Kidney tubule cell (primary cell): ENCODE measurements around the gene MYL7.
A peak's percentile ranks its signal among the peaks of the same experiment; 100 is the strongest.
"Not testable (repeated sequence)": the region's sequence is repeated elsewhere in the genome, so short reads cannot be mapped to it uniquely, and the experiment has no call there.

Experiments used
- DNase-seq: peaks from one replicate; pipeline ENCODE4 v3.0.0-alpha.2; 2018; ENCODE audit warnings: low spot score

The MYL7 gene

GRCh38 chr7:44141221-44141850, at the start of gene MYL7:
Gene MYL7 (minus strand): TSS chr7:44141332. CDS start chr7:44141305, 27 bp downstream.
- no peak for DNase-seq

- no peak for DNase-seq
Measured at GRCh38 chr7:44189993-44190872, 49.1 kb upstream of the MYL7 start.

GRCh38 chr7:44189286-44189992, 48.3 kb upstream of the MYL7 start, which contains the start of gene GCK:
Gene GCK (minus strand): TSS chr7:44189439. CDS start chr7:44188953, 486 bp downstream.
- DNase-seq: peak; percentile 62

GRCh38 chr7:44188480-44189225, 47.5 kb upstream of the MYL7 start:
- no peak for DNase-seq

GRCh38 chr7:44187636-44188416, 46.7 kb upstream of the MYL7 start:
- DNase-seq: no peak

- no peak for DNase-seq
Measured at GRCh38 chr7:44186736-44187135, 45.6 kb upstream of the MYL7 start.

- no peak for DNase-seq
Measured at GRCh38 chr7:44185729-44186128, 44.6 kb upstream of the MYL7 start.

- peak; percentile 37 for DNase-seq
Measured at GRCh38 chr7:44184873-44185446, 43.8 kb upstream of the MYL7 start.

GRCh38 chr7:44184206-44184872, 43.2 kb upstream of the MYL7 start:
- DNase-seq: peak; percentile 94

- DNase-seq: no peak
Measured at GRCh38 chr7:44183386-44183785, 42.3 kb upstream of the MYL7 start.

- DNase-seq: no peak
Measured at GRCh38 chr7:44182827-44183226, 41.7 kb upstream of the MYL7 start.

- no peak for DNase-seq
Measured at GRCh38 chr7:44180631-44181030, 39.5 kb upstream of the MYL7 start.

GRCh38 chr7:44177570-44178131, 36.5 kb upstream of the MYL7 start:
- peak; percentile 57 for DNase-seq

- no peak for DNase-seq
Measured at GRCh38 chr7:44176486-44176885, 35.4 kb upstream of the MYL7 start.

GRCh38 chr7:44175730-44176129, 34.6 kb upstream of the MYL7 start:
- no peak for DNase-seq

- DNase-seq: not testable (repeated sequence)
Measured at GRCh38 chr7:44174694-44174948, 33.5 kb upstream of the MYL7 start.

GRCh38 chr7:44173911-44174693, 33.0 kb upstream of the MYL7 start:
- no peak for DNase-seq

- peak; percentile 98 for DNase-seq
Measured at GRCh38 chr7:44172803-44173424, 31.8 kb upstream of the MYL7 start.

- DNase-seq: no peak
Measured at GRCh38 chr7:44172352-44172751, 31.2 kb upstream of the MYL7 start.
